ENCODE measurements around the gene SEC22A. TPM values are rescaled to one million over a fixed set of nuclear protein-coding genes. Genes with fewer than 3 reads are reported as not detected.

Gene SEC22A
- total RNA-seq, 2 experiments from 2014 or later = 7.9 to 11.5 TPM

DNA sequence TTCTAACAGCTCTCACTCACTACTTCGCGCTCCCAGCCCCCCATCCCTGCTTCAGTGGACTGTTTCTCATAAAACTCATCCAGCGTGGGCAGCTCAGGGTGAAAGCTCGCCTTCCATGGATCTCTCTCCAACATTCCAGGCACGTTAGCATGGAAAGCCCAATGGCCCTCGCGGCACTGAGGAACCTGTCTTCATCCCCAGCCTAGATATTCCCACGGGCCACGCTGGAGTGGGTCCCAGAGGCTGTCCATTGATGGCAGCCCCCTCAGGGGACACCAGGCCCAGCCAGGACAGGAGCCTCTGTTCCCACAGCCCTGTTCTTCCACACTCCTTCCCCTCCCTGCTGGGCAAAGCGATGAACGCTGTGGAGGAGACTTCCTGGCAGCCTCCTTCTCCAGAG, 121.1 kb downstream of the SEC22A start:
- no peak overlapping the region for H3K27ac Mint-ChIP-seq
- ChIA-PET POLR2A (no interaction called here), CTCF (no interaction called here)
- Histone ChIP-seq H3K27me3 (ENCODE audit: control insufficient read depth in 1 of 2, insufficient read depth in 2 of 2, low read length in 2 of 2) (no peaks in the 10 kb centered on the region), H3K36me3 (ENCODE audit: insufficient read depth, low read length) (no peaks in the 10 kb centered on the region), H3K4me1 (ENCODE audit: insufficient read depth, low read length) (no peaks in the 10 kb centered on the region), H3K9me3 (ENCODE audit: control insufficient read depth in 1 of 2, insufficient read depth in 1 of 2, low read length in 2 of 2) (peaks cover 0 to 3% of the 10 kb centered on the region in 2 experiments), H3K27ac (ENCODE audit: low read depth in 1 of 2, low read length in 2 of 2) (no peak overlapping the region), H3K4me3 (ENCODE audit: low read length) (no peak overlapping the region)
- ATAC-seq (ENCODE audit: poor library complexity) (no peak), DNase-seq (no peak)
- intact Hi-C loops (cut with DNase I, micrococcal nuclease) = no loop called here
- H3K36me3 Mint-ChIP-seq (ENCODE audit: low read depth) = no peaks in the 10 kb centered on the region
- TF ChIP-seq, protein P1, sequence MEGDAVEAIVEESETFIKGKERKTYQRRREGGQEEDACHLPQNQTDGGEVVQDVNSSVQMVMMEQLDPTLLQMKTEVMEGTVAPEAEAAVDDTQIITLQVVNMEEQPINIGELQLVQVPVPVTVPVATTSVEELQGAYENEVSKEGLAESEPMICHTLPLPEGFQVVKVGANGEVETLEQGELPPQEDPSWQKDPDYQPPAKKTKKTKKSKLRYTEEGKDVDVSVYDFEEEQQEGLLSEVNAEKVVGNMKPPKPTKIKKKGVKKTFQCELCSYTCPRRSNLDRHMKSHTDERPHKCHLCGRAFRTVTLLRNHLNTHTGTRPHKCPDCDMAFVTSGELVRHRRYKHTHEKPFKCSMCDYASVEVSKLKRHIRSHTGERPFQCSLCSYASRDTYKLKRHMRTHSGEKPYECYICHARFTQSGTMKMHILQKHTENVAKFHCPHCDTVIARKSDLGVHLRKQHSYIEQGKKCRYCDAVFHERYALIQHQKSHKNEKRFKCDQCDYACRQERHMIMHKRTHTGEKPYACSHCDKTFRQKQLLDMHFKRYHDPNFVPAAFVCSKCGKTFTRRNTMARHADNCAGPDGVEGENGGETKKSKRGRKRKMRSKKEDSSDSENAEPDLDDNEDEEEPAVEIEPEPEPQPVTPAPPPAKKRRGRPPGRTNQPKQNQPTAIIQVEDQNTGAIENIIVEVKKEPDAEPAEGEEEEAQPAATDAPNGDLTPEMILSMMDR (IDR thresholded peaks at IDR 0.05) = no peak
- H3K9me3 Mint-ChIP-seq = no peaks in the 10 kb centered on the region
- H3K4me3 Mint-ChIP-seq = no peak overlapping the region
- no peaks in the 10 kb centered on the region for H3K4me1 Mint-ChIP-seq (ENCODE audit: low read depth)
- peaks cover 24% of the 10 kb centered on the region for H3K27me3 Mint-ChIP-seq

Small RNA genes within 50 kb of the gene (microRNA-seq; reads per million reads assigned to microRNA genes)
- gene MIR7110 (ENCODE audit: borderline microRNAs expressed, borderline replicate concordance) = not detected

Other genes starting within 250 kb of the SEC22A start
- gene SEMA5B, start 174.2 kb upstream of the SEC22A start, total RNA-seq = under 1 TPM in 1 of 2 experiments, not detected in 1; 0.22 TPM
- 1 to 10 TPM; 2.2 to 3.0 TPM for gene PDIA5, start 134.9 kb upstream of the SEC22A start, total RNA-seq
- gene ADCY5, start 247.1 kb downstream of the SEC22A start, total RNA-seq = not detected